ENCODE results near the gene DCDC2B.
"Not testable (repeated sequence)": the region's sequence is repeated elsewhere in the genome, so short reads cannot be mapped to it uniquely, and the experiment has no call there.

Gene DCDC2B

DNA sequence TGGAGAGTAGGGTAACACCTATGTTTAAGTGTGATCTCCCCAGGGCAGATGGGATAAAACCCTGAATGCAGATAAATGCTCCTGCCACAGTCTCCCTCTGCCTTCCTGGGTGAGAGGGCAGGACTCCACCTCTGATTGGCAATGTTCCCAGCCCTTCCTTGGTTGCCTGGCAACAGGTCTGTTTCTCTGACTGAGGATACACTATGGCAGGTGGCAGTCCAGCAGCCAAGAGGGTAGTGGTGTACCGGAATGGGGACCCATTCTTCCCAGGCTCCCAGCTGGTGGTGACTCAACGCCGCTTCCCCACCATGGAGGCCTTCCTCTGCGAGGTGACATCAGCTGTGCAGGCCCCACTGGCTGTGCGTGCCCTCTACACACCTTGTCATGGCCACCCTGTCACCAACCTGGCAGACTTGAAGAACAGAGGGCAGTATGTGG is at the start of gene DCDC2B:
TSS of gene DCDC2B (plus strand) at position 199 of the 438 bp plus-strand sequence. CDS start at position 204, 5 bp downstream.
- Histone ChIP-seq H3K4me1 (peaks cover 33% of the 10 kb centered on the region), H3K36me3 (peaks cover 25% of the 10 kb centered on the region; the same call in 1 of the 2 replicates), H3K27me3 (no peaks in the 10 kb centered on the region), H3K4me2 (peak within 1 kb of the TSS; percentile 15; the same call in 1 of the 2 replicates), H3K9me3 (no peaks in the 10 kb centered on the region), H3K27ac (no peak within 1 kb of the TSS), H4K20me1 (no peaks in the 10 kb centered on the region), H3K4me3 (no peak within 1 kb of the TSS), H3K9ac (no peak within 1 kb of the TSS)
- no peak for TF ChIP-seq Cebpa-rat (IDR thresholded peaks at IDR 0.05)

DNA sequence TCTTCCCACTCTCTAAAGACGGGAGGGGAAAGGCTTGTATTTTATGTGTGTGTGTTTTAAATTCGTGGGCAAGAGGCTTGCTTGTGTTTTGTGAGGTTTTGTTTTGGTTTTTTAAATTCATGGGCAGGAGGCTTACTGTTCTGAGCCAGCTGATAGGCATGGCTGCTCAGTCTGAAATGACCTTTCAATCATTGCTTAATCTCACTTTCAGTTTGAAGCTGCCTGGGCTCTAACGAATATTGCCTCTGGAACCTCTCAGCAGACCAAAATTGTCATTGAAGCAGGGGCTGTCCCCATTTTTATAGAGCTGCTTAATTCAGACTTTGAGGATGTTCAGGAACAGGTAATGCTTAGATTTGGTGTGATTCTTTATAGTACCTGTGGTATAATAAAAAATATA is 49.7 kb upstream of the DCDC2B start:
- H3K27me3 ChIP-seq = no peaks in the 10 kb centered on the region
- no peak for TF ChIP-seq Cebpa-rat (IDR thresholded peaks at IDR 0.05)
- H3K4me1 ChIP-seq = no peaks in the 10 kb centered on the region
- no peak overlapping the region for H3K4me2 ChIP-seq
- no peak overlapping the region for H3K9ac ChIP-seq
- H3K36me3 ChIP-seq = peaks cover 98% of the 10 kb centered on the region
- H3K4me3 ChIP-seq = no peak overlapping the region
- H4K20me1 ChIP-seq = peaks cover 22% of the 10 kb centered on the region
- H3K9me3 ChIP-seq = no peaks in the 10 kb centered on the region
- H3K27ac ChIP-seq = no peak overlapping the region

DNA sequence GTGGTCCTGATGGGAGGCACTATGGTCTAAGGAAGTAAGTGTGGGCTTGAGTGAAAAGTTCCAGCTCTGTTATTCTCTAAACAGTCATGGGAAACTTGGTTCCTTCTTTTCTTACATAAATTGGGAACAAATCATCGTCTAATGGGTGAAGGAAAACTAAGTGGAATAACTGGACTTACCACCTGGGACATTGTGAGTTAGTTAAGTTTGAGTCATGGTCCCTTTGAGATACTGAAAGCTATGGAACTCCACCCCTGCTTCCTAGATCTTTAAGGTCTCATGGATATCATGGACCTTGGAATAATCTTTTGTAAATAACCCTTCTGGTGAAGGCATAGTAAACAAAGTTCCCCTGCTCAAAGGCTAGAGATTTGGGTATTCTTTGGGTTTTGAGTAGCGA is 45.5 kb upstream of the DCDC2B start:
- Histone ChIP-seq H3K4me3 (no peak overlapping the region), H3K9me3 (no peaks in the 10 kb centered on the region), H3K4me2 (no peak overlapping the region), H3K27me3 (no peaks in the 10 kb centered on the region), H3K4me1 (no peaks in the 10 kb centered on the region), H3K36me3 (peaks cover 96% of the 10 kb centered on the region), H3K9ac (no peak overlapping the region), H3K27ac (no peak overlapping the region), H4K20me1 (no peaks in the 10 kb centered on the region)
- no peak for TF ChIP-seq Cebpa-rat (IDR thresholded peaks at IDR 0.05)

DNA sequence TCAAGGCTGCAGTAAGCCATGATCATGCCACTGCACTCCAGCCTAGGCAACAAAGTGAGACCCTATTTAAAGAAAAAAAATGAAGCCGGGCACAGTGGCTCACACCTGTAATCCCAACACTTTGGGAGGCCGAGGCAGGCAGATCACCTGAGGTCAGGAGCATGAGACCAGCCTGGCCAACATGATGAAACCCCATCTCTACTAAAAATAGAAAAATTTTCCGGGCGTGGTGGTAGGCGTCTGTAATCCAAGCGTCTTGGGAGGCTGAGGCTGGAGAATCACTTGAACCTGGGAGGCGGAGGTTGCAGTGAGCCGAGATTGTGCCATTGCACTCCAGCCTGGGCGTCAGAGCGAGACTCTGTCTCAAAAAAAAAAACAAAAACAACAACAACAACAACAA is 43.3 kb upstream of the DCDC2B start:
- peaks cover 96% of the 10 kb centered on the region for H3K36me3 ChIP-seq
- H3K27me3 ChIP-seq, H3K4me2 ChIP-seq, H4K20me1 ChIP-seq, H3K27ac ChIP-seq, H3K9ac ChIP-seq, H3K4me1 ChIP-seq, H3K4me3 ChIP-seq, H3K9me3 ChIP-seq: not testable (repeated sequence)

DNA sequence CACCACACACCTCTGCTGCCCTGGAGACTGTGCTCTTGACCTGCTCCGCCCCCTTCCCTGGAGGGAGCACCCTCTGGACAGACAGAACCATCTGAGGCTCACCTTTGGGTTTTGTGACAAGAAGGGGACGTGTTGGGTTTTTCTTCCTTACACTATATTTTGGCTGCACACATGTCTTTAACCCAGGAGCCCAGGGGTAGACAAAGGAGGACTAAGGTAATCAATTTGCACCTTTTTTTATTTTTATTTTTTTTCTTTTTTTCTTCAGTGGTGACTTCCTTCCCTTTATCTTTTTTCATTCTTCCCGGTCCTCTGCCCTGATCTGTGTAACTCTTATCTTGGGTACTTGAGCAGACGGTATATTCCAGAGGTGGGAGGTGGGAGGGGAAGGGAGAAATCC is 37.9 kb upstream of the DCDC2B start:
- no peaks in the 10 kb centered on the region for H4K20me1 ChIP-seq
- no peaks in the 10 kb centered on the region for H3K9me3 ChIP-seq
- H3K4me3 ChIP-seq = no peak overlapping the region
- TF ChIP-seq Cebpa-rat (IDR thresholded peaks at IDR 0.05) = no peak
- no peak overlapping the region for H3K4me2 ChIP-seq
- no peaks in the 10 kb centered on the region for H3K27me3 ChIP-seq
- H3K4me1 ChIP-seq = peaks cover 16% of the 10 kb centered on the region
- no peak overlapping the region for H3K27ac ChIP-seq
- no peak overlapping the region for H3K9ac ChIP-seq
- H3K36me3 ChIP-seq = peaks cover 94% of the 10 kb centered on the region

DNA sequence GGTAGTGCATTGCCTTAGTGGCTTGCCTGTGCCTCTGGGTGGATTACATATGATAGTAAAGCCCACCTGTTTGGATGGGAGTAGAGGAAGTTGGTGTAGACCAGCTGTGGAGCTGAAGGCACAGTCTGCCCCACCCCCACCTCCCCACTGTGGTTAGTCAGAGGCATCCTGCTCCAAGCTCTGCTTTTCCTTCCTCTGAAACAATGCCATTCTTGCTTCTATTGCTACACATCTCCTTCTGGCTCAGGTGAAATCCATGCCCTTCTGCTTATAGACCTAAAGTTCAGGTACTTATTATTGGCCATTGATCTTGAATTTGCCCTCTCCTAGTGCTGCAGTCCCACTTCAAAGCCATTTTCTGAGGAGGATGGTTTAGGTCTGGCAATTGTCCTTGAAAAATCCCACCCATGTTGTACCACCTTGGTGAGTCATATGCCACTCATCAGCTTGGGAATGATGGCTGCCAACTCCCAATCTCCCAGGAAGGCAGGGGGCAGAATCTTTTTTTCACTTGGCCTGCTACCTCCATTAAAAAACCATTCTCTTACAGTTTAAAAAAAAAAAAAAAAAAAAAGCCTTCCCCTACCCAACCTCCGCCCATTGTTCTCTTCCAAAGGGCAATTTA is 36.2 kb upstream of the DCDC2B start:
- no peaks in the 10 kb centered on the region for H3K27me3 ChIP-seq
- H3K4me2 ChIP-seq = peak overlapping the region; percentile 47
- TF ChIP-seq Cebpa-rat (IDR thresholded peaks at IDR 0.05) = no peak
- H3K4me1 ChIP-seq = peaks cover 16% of the 10 kb centered on the region
- H3K9ac ChIP-seq = no peak overlapping the region
- no peaks in the 10 kb centered on the region for H4K20me1 ChIP-seq
- H3K27ac ChIP-seq = no peak overlapping the region
- no peak overlapping the region for H3K4me3 ChIP-seq
- H3K36me3 ChIP-seq = peaks cover 77% of the 10 kb centered on the region
- no peaks in the 10 kb centered on the region for H3K9me3 ChIP-seq

DNA sequence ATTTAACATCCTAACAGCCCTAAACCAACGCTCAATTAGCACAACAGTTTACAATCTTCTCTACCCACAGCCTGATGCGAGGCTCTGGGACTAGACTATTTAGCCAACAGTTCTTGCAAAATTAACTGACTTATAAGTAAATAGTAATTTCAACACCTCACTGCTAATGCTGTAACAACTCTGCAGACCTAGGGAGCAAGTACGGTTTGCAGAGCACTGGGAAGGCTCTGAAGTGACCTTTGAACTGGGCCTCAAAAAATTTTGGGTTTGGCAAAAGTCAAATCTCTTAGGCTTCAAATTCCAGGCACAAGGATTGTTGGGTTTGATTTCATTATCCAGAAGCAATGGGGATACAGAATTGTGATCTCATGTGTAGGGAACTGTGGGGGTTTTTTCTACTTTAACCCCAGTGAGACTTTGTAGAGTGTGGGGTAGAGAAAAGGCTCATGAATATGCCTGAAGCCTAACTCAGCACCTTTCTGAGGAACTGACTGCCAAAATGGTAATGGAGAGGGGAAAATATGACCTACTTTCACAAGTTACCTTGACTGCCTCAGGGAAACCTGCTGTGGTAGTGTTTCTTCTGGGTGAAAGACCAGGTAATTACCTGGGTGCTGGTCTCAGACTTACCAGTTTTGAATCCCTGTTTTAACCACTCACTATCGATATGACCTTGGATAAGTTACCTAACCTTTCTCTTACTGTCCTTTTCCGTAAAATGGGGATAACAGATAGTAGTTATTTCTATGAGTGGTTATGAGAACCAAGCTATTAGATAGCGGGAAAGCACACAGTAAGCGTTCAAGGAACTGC is 30.3 kb upstream of the DCDC2B start:
- no peaks in the 10 kb centered on the region for H3K27me3 ChIP-seq
- H3K4me3 ChIP-seq = peak overlapping the region; percentile 82; the same call in 1 of the 2 replicates
- peak overlapping the region; percentile 90; the same call in 1 of the 2 replicates for H3K27ac ChIP-seq
- H3K9me3 ChIP-seq = no peaks in the 10 kb centered on the region
- peaks cover 36% of the 10 kb centered on the region for H4K20me1 ChIP-seq
- no peak for TF ChIP-seq Cebpa-rat (IDR thresholded peaks at IDR 0.05)
- peaks cover 45% of the 10 kb centered on the region for H3K36me3 ChIP-seq
- peaks cover 37% of the 10 kb centered on the region for H3K4me1 ChIP-seq
- H3K4me2 ChIP-seq = peak overlapping the region; percentile 95
- H3K9ac ChIP-seq = peak overlapping the region; percentile 96; the same call in 1 of the 2 replicates

DNA sequence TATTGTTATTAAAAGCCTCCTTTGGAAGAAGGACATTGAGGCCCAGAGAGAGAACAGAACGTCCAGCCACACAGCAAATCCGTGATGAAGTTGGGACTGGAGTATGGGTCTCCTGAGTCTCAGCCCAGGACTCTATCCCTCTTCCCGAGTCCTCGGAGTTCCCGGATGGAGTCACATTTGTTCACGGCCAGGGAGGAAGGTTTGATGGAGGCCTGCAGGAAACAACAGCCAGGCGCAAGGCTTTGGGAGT is 29.8 kb upstream of the DCDC2B start:
- Histone ChIP-seq H3K27me3 (no peaks in the 10 kb centered on the region), H3K4me2 (peak overlapping the region; percentile 95), H3K36me3 (peaks cover 45% of the 10 kb centered on the region), H3K9ac (peak overlapping the region; percentile 96), H3K9me3 (no peaks in the 10 kb centered on the region), H3K4me1 (peaks cover 42% of the 10 kb centered on the region), H3K27ac (peak overlapping the region; percentile 90), H3K4me3 (peak overlapping the region; percentile 82), H4K20me1 (peaks cover 41% of the 10 kb centered on the region)
- no peak for TF ChIP-seq Cebpa-rat (IDR thresholded peaks at IDR 0.05)

DNA sequence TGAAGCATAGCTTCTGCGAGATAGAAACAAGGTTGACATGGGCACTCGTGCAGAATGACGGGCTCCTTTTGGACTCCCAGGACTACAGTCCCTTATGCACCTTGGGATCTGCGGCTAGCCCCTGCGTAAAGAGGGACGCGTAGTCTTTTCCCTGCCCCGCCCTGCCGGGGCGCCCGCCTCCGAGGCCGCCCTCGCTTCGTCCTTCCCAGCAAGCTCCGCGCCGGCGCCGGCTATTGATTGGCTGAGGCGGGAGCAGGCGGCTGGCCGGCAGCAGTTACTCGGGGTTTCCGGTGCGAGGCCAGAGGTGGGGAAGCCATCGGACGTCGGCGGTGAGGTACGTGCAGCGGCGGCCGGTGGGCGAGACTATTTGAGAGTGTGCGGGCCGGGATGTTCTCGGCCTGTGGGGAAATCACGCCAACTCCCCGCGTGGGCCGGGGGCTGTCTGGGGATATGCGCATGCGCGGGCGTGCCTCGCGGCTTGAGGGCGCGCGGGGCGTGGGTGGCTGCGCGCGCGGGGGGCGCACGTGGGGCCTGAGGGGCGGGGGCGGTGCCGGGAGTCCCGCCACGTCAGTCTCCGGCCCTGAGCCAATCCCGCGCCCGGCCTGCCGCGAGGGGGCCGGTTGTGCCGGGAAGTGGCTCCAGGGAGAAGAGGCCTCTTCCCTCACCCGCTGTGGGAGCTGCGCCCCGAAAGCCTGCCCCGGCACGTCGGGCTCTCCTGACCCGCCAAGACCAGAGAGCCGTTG is 29.3 kb upstream of the DCDC2B start, which contains the start of gene TXLNA:
TSS of gene TXLNA (plus strand) at position 233 of the 743 bp plus-strand sequence. CDS start 671 bp downstream, outside the sequence.
- peaks cover 46% of the 10 kb centered on the region for H4K20me1 ChIP-seq
- H3K27me3 ChIP-seq = no peaks in the 10 kb centered on the region
- TF ChIP-seq Cebpa-rat (IDR thresholded peaks at IDR 0.05) = no peak
- H3K9ac ChIP-seq = peak within 1 kb of the TSS; percentile 96
- peak within 1 kb of the TSS; percentile 82 for H3K4me3 ChIP-seq
- peak within 1 kb of the TSS; percentile 95 for H3K4me2 ChIP-seq
- H3K27ac ChIP-seq = peak within 1 kb of the TSS; percentile 90
- H3K9me3 ChIP-seq = no peaks in the 10 kb centered on the region
- peaks cover 45% of the 10 kb centered on the region for H3K36me3 ChIP-seq
- peaks cover 47% of the 10 kb centered on the region for H3K4me1 ChIP-seq

Data from BLaER1 (cell line).